Dermis blood vessel endothelial cell (primary cell): Measurements from ENCODE around the gene KXD1. TPM values are rescaled to one million over a fixed set of nuclear protein-coding genes. Genes with fewer than 3 reads are reported as not detected.
A peak's percentile ranks its signal among the peaks of the same experiment; 100 is the strongest.
"Not testable (repeated sequence)": the region's sequence is repeated elsewhere in the genome, so short reads cannot be mapped to it uniquely, and the experiment has no call there.

Source experiments
- DNase-seq: peaks from one replicate; pipeline ENCODE4 v3.0.0; 2010
- total RNA-seq: library from RNA; depleted of rRNA; stranded (reverse); fragments of >200 nt; gene quantifications from 2 replicates; pipeline ENCODE4 v1.2.3, GENCODE V29; 2014

The KXD1 gene
- total RNA-seq, 1 donor from 2014 or later, result 58.0 TPM

DNA sequence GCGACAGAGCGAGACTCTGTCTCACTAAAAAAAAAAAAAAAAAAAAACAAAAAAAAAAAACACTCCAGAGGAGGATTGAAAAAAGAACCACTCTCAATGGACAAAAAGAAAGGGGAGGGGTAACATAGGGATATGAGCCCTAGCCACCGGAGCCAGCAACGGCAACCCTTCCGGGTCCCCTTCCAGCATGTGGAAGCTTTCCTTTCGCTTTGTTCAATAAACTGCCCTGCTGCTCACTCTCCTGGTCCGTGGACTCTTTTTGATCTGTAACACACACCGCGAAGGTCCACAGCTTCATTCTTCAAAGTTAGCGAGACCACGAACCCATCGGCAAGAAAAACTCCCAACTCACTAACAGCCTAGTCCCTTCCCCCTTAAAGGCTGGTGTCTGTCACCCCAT lies 29.9 kb downstream of the KXD1 start:
- no peak for DNase-seq

DNA sequence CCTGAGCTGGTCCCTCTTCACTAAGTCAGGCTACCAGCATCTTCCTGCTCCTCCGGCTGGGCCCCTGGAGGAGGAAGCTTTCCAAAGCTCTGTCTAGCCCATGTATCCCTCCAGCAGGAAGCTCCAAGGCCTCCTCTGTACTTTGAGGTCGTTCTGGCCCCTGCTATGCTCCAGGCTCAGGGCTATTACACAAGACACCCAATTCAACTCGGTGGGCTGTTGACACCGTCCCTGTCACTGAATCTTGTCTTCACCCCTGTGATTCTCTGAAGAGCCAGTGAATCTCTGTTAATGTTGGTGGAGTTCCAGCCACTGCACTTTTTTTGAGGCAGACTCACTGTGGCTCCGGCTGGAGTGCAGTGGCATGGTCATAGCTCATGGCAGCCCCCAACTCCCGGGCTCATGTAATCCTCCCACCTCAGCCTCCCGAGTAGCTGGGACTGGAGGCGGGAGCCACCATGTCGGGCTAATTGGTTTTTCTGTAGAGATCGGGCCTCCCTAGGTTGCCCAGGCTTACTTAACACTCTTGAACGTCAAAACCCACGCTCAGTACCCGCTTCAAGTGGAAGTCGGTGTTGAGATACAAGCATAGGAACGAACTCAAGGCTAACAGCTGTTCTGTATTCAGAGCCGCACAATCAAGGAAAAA lies 30.4 kb downstream of the KXD1 start:
- DNase-seq, result no peak

DNA sequence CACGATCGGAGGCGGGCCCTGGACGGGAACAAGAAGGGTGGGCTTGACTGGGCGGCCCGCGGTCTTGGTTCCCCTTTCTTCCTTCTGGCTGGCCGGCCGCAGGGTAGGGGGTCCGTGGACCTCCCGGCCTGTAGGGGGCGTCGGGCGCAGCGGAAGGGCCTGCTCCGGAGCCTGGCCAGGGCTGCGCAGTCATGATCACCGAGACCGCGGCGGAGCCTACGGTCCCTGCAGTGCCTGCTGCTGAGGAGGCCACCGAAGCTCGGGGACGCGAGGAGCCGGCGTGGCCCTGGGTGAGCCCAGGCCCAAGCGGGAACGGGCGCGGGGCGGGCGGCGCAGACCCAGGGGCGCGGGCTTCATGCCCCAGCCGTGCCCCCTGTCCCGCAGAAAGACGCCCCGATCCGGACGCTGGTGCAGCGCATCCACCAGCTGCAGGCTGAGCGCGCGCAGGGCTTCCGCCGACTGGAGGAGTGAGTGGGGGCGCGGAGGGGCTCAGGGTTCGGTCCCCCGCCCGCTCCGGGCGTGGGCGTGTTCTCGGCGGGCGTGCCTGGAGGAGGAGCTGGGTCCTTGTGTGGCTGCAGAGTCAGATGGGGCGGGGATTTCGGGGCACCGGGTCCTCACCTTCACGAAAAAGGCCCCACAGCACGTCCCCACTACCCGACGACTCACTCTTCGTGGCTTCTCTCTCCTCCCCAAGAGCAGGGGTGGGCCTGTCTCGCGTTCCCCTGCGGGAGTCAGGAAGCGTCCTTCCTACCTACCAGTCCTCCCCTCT lies 31.1 kb downstream of the KXD1 start, which contains the start of gene REX1BD:
REX1BD (plus strand) TSS at position 188 of the 769 bp plus-strand sequence; CDS start at position 192, 4 bp downstream.
- DNase-seq, result peak; percentile 87

GRCh38 chr19:18589380-18590272 lies 32.0 kb downstream of the KXD1 start:
- peak; percentile 80 for DNase-seq

DNA sequence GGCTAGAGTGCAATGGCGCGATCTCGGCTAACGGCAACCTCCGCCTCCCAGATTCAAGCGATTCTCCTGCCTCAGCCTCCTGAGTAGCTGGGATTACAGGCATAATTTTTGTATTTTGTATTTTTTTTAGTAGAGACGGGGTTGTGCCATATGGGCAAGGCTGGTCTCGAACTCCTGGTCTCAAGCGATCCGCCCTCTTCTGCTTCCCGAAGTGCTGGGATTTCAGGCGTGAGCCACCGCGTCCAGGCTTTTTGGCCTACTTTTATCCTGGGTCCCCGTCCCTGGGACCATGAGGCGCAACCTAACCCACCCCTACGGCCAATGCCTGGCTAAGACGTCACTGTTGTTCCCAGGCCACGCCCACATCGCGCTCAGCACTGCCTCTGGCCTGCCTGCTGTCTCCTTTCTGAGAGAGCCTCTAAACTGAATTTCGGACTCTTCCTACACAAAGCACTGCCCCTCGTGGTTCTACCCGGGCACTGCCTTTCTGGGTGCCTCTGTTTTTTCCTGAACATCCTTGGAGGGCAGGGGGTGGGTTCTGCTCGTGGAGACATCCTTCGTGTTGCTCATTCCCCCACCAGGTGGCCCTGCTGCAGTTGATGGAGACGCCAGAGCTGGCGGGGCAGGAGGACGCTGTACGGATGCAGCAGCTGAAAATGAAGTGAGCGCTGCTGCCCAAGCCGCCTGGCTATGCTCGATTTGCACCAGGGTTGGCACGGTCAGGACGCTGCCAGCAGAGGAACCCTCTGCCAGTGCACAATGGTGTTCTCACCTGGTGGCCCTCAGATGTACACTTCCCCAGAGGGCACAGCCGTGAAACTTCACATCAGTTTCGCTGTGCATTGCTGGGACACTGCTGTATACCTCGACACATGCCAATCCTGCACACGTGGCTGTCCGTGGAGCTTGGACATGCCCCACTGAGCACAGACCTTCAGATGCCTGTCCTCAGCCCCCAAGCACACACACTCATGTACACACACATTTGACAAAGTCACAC lies 32.9 kb downstream of the KXD1 start:
- DNase-seq, result peak; percentile 64

- no peak for DNase-seq
Observed at GRCh38 chr19:18591735-18592385, 34.2 kb downstream of the KXD1 start.

- not testable (repeated sequence) for DNase-seq
Observed at GRCh38 chr19:18592732-18593131, 35.1 kb downstream of the KXD1 start.

GRCh38 chr19:18593367-18594095 lies 35.9 kb downstream of the KXD1 start:
- no peak for DNase-seq

- peak; percentile 83 for DNase-seq
Observed at GRCh38 chr19:18594096-18594823, 36.6 kb downstream of the KXD1 start.

DNA sequence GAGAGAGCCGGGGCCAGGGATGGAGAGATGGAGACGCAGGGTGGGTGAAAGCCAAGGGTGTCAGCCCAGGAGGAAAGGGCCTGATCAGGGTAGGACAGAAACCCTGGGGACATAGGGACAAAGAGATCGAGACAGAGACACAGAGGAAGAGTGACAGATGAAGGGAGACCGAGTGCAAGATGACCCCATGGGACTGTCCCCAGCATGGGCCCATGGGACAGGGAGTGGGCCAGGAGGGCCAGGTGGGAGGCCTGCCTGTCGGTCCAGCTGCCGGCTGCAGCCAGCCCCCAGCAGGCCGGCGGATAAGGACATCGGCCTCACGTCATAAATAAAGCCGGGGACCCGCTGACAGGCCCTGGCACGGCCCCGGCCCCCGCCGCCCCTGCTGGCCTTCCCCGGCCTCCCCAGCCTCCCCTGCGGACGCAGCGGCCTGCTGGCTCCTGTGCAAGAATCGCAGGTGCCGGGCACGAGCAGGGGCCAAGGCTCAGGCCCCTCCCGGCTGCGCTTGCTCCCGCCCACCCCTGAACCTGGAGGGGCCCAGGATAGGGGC lies 37.2 kb downstream of the KXD1 start:
- DNase-seq, result no peak

DNA sequence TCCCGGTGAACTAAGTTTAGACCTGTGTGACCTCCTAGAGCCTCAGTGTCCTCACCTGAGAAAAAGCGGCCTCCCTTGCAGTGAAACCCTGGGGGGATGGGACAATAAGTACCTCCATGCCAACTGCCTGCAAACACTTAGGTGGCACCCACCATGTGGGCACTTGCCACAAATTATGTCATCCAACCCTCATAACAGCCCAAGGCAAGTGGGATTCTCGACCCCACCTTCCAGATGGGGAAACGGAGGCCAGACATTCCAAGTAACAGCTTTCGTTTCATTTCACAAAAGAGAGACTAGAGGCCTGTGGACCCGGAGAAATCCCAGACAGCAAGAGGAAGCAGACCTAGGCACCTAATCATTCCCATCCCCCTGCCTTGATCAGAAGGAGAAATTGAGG lies 37.8 kb downstream of the KXD1 start:
- no peak for DNase-seq

DNA sequence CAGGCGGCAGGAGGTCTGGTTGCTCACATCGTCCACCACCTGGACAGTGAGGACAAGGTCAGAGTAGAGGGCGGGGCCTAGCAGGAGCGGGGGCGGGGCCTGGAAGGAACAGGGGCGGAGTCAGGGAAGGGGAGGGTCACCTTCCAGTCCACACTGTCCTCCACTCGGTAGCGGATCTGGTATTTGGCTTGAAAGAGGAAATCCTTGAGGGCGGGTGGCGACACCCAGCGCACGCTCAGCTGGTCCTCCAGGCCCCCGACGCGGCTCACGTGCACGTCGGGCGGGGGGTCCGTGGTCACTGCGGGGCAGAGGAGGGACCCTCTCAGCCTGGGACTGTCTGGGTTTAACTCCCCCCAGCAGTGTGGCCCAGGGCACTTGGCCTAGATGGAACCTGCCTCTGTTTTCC lies 39.1 kb downstream of the KXD1 start:
- peak; percentile 52 for DNase-seq

GRCh38 chr19:18597809-18598660 lies 40.4 kb downstream of the KXD1 start:
- no peak for DNase-seq

GRCh38 chr19:18599485-18599884 lies 41.8 kb downstream of the KXD1 start:
- DNase-seq, result no peak

DNA sequence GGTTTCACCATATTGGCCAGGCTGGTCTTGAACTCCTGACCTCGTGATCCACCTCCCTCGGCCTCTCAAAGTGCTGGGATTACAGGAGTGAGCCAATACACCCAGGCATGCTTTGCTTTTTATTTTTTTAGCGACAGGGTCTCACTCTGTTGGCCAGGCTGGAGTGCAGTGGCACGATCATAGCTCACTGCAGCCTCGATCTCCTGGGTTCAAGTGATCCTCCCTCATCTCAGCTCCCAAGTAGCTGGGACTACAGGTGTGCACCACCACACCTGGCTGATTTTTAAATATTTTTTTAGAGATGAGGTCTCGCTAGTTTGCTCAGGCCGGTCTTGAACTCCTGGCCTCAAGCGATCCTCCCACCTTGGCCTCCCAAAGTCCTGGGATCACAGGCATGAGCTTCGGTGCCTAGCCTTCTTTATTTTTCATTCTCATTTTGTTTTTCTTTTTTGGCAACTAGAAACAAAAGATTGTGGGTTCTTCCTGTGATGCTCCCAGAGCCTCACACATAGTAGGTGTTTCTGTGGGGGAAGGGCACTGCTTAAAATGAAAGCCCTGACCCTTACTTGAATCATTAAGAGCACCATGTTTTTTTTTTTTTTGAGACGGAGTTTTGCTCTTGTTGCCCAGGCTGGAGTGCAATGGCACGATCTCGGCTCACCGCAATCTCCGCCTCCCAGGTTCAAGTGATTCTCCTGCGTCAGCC lies 43.2 kb downstream of the KXD1 start:
- DNase-seq, result not testable (repeated sequence)

DNA sequence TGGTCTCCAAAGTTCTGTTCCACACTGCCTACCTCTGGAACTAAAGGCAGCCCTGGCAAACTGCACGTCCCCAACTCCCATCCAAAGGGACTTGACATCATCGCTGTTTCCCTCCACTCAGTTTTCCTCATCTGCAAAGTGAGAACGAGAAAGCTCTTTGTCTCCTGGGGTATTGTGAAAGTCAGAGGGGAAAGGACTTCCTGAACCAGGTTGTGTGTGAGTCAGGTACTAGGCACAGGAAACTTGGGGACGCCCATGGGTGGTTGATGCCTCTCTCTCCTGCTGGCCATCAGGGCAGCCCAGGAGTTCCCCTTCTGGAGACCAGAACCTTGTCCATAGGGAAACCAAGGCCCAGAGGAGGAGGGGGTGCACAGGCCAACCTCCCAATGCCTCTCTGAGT lies 44.2 kb downstream of the KXD1 start:
- no peak for DNase-seq

GRCh38 chr19:18603255-18603957 lies 45.7 kb downstream of the KXD1 start:
- DNase-seq, result peak; percentile 43
